Liver (tissue), 9 donors: ENCODE measurements around the gene ARHGAP40. TPM values are rescaled to one million over a fixed set of nuclear protein-coding genes. Genes with fewer than 3 reads are reported as not detected.

ENCODE experiments used
- DNase-seq: peaks from one replicate; pipeline ENCODE4 v3.0.0-alpha.2; 2017; ENCODE audit warnings: low spot score
- H3K27ac ChIP-seq, 2 donors: one replicate each; pipeline ENCODE4 v1.7.0; 2013; ENCODE audit warnings: inconsistent platforms in 2 of 2, low read length in 2 of 2, control low read depth in 1 of 2, low read depth in 1 of 2, mild to moderate bottlenecking in 1 of 2
- H3K27me3 ChIP-seq, 4 donors: one replicate each; pipeline versions ENCODE4 v1.6.1 to v1.7.0; 2013; ENCODE audit warnings: low read length in 3 of 4, inconsistent platforms in 1 of 4, mild to moderate bottlenecking in 1 of 4, moderate library complexity in 1 of 4; ENCODE audit not compliant: control insufficient read depth in 4 of 4, insufficient read depth in 4 of 4
- H3K36me3 ChIP-seq, 4 donors: one replicate each; pipeline versions ENCODE4 v1.6.1 to v1.7.0; 2013; ENCODE audit warnings: low read length in 3 of 4, mild to moderate bottlenecking in 3 of 4, low read depth in 1 of 4, moderate library complexity in 1 of 4; ENCODE audit not compliant: control insufficient read depth in 4 of 4, insufficient read depth in 3 of 4
- H3K4me1 ChIP-seq, 4 donors: one replicate each; pipeline versions ENCODE4 v1.6.1 to v1.7.0; 2013; ENCODE audit warnings: low read length in 3 of 4, mild to moderate bottlenecking in 3 of 4, moderate library complexity in 1 of 4; ENCODE audit not compliant: control insufficient read depth in 4 of 4, insufficient read depth in 4 of 4
- H3K4me3 ChIP-seq, 3 donors: one replicate each; pipeline versions ENCODE4 v1.6.1 to v1.7.0; 2013; ENCODE audit warnings: low read length in 3 of 3, control low read depth in 1 of 3, low read depth in 1 of 3, mild to moderate bottlenecking in 1 of 3
- H3K9ac ChIP-seq, 2 donors: one replicate each; pipeline ENCODE4 v1.7.0; 2013; ENCODE audit warnings: low read length in 2 of 2, mild to moderate bottlenecking in 2 of 2, moderate library complexity in 2 of 2, control low read depth in 1 of 2, low read depth in 1 of 2
- H3K9me3 ChIP-seq, 4 donors: one replicate each; pipeline versions ENCODE4 v1.6.1 to v1.7.0; 2013; ENCODE audit warnings: low read length in 3 of 4; ENCODE audit not compliant: control insufficient read depth in 4 of 4
- ATF3 ChIP-seq: IDR thresholded peaks from 2 replicates; pipeline ENCODE4 v1.6.1; 2016; ENCODE audit warnings: antibody characterized with exemption
- EGR1 ChIP-seq, 2 donors: IDR thresholded peaks; 2 replicates each; pipeline ENCODE4 v1.6.1; 2016 to 2018; ENCODE audit warnings: antibody characterized with exemption in 2 of 2, low read depth in 2 of 2
- FOXA1 ChIP-seq: IDR thresholded peaks from 2 replicates; pipeline ENCODE4 v1.6.1; 2016; ENCODE audit warnings: antibody characterized with exemption
- FOXA2 ChIP-seq: IDR thresholded peaks from 2 replicates; pipeline ENCODE4 v1.6.1; 2016; ENCODE audit warnings: antibody characterized with exemption
- GABPA ChIP-seq, 2 donors: IDR thresholded peaks in 1 of 2; conservative IDR thresholded peaks in 1 of 2; 2 replicates each; pipeline ENCODE4 v1.6.1; 2016; ENCODE audit warnings: antibody characterized with exemption in 2 of 2, mild to moderate bottlenecking in 1 of 2, moderate library complexity in 1 of 2
- HNF4A ChIP-seq, 2 donors: conservative IDR thresholded peaks; 2 replicates each; pipeline ENCODE4 v1.6.1; 2016; ENCODE audit warnings: antibody characterized with exemption in 2 of 2, mild to moderate bottlenecking in 2 of 2
- JUND ChIP-seq, 2 donors: IDR thresholded peaks; 2 replicates each; pipeline ENCODE4 v1.6.1; 2016; ENCODE audit warnings: antibody characterized with exemption in 2 of 2
- MAX ChIP-seq: IDR thresholded peaks from 2 replicates; pipeline ENCODE4 v1.6.1; 2016; ENCODE audit warnings: antibody characterized with exemption
- NR2F2 ChIP-seq: IDR thresholded peaks from 2 replicates; pipeline ENCODE4 v1.6.1; 2016; ENCODE audit warnings: antibody characterized with exemption
- RAD21 ChIP-seq, 2 donors: IDR thresholded peaks; 2 replicates each; pipeline ENCODE4 v1.6.1; 2016; ENCODE audit warnings: antibody characterized with exemption in 2 of 2, mild to moderate bottlenecking in 2 of 2
- RXRA ChIP-seq, 2 donors: IDR thresholded peaks; 2 replicates each; pipeline ENCODE4 v1.6.1; 2017 to 2018; ENCODE audit warnings: antibody characterized with exemption in 2 of 2, mild to moderate bottlenecking in 1 of 2
- SP1 ChIP-seq: IDR thresholded peaks from 2 replicates; pipeline ENCODE4 v1.6.1; 2018; ENCODE audit warnings: antibody characterized with exemption, mild to moderate bottlenecking
- TAF1 ChIP-seq: conservative IDR thresholded peaks from 2 replicates; pipeline ENCODE4 v1.6.1; 2016; ENCODE audit warnings: antibody characterized with exemption, mild to moderate bottlenecking
- YY1 ChIP-seq: IDR thresholded peaks from 2 replicates; pipeline ENCODE4 v1.6.1; 2016; ENCODE audit warnings: antibody characterized with exemption, mild to moderate bottlenecking
- WGBS: extraction: QIAGEN DNeasy Blood & Tissue Kit; methylation state at CpG from one replicate; pipeline ENCODE4 v1.1.7; 2013; 5-methylcytosine and 5-hydroxymethylcytosine counted together
- polyA plus RNA-seq, 2 donors: library from polyadenylated mRNA; stranded (reverse) in 1 of 2; unstranded in 1 of 2; fragments of 200-250 nt in 1 of 2; fragments of >200 nt in 1 of 2; fragmentation: Nextera tagmentation in 1 of 2; extraction: Ambion mirVana in 1 of 2; gene quantifications; one replicate each; pipeline versions ENCODE4 v1.2.1 to v1.2.3, GENCODE V29; 2013 to 2015
- total RNA-seq, 2 donors: library from RNA; depleted of rRNA; stranded (reverse); fragments of >200 nt; gene quantifications; one replicate each; pipeline ENCODE4 v1.2.3, GENCODE V29; 2014
- TF ChIP-seq, protein P1 (sequence below): fragments of 150-350 bp; IDR thresholded peaks from 2 replicates; pipeline ENCODE4 v1.5.1; 2017; ENCODE audit warnings: improper control_type of control experiment, low read depth, low read length; ENCODE audit not compliant: missing input control
- TF ChIP-seq, protein P2 (sequence below): IDR thresholded peaks from 2 replicates; pipeline ENCODE4 v1.6.1; 2016; ENCODE audit warnings: antibody characterized with exemption, mild to moderate bottlenecking
- donor health status: healthy.
- donor health status: healthy.
- donor health status: healthy.
- donor health status: healthy.
- donor health status: healthy.

ARHGAP40 gene
- total and polyA plus RNA-seq, 4 donors, result 0.08 TPM; not detected in 3

GRCh38 chr20:38670786-38671185 lies 69.2 kb downstream of the ARHGAP40 start (continued):
- TF ChIP-seq MAX (no peak), HNF4A (conservative IDR thresholded peaks at IDR 0.05) (no peak)
- TF ChIP-seq, protein P1, sequence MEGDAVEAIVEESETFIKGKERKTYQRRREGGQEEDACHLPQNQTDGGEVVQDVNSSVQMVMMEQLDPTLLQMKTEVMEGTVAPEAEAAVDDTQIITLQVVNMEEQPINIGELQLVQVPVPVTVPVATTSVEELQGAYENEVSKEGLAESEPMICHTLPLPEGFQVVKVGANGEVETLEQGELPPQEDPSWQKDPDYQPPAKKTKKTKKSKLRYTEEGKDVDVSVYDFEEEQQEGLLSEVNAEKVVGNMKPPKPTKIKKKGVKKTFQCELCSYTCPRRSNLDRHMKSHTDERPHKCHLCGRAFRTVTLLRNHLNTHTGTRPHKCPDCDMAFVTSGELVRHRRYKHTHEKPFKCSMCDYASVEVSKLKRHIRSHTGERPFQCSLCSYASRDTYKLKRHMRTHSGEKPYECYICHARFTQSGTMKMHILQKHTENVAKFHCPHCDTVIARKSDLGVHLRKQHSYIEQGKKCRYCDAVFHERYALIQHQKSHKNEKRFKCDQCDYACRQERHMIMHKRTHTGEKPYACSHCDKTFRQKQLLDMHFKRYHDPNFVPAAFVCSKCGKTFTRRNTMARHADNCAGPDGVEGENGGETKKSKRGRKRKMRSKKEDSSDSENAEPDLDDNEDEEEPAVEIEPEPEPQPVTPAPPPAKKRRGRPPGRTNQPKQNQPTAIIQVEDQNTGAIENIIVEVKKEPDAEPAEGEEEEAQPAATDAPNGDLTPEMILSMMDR, result no peak

DNA sequence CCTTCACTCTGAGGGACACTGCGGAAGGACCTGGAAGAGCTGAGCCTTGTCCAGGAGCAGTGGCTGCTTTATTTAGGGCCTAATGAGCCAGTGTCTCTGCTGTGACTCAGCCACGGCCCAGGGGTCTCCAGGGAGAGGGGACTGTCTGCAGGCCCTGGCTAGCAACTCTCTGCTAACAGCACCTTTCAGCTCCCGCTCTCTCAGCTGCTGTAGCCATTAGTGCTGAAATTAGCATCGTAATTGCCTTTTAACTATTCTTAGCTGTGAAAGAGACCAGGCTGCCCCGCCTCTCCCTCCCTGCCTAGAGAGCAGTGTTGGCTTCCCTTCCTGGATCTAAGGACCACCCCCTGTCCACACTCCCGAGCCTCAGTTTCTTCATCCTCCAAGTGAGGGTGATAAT lies 69.6 kb downstream of the ARHGAP40 start:
- Histone ChIP-seq H3K27ac (no peak overlapping the region), H3K4me1 (peaks cover 0 to 8% (median 4%) of the 10 kb centered on the region in 4 donors), H3K4me3 (no peak overlapping the region), H3K9ac (no peak overlapping the region), H3K9me3 (no peaks in the 10 kb centered on the region), H3K27me3 (peaks cover 0 to 7% (median 2%) of the 10 kb centered on the region in 4 donors), H3K36me3 (no peaks in the 10 kb centered on the region)
- 41% methylated on average over 6 of the region's 6 CpGs for WGBS
- TF ChIP-seq JUND (IDR thresholded peaks at IDR 0.05), result no peak
- TF ChIP-seq FOXA1, result no peak
- no peak for TF ChIP-seq RAD21 (IDR thresholded peaks at IDR 0.05)
- TF ChIP-seq ATF3, result no peak
- TF ChIP-seq HNF4A (conservative IDR thresholded peaks at IDR 0.05), result no peak
- TF ChIP-seq FOXA2, result no peak
- no peak for DNase-seq

GRCh38 chr20:38671701-38672292 lies 70.2 kb downstream of the ARHGAP40 start:
- Histone ChIP-seq H3K27me3 (peaks cover 0 to 7% (median 2%) of the 10 kb centered on the region in 4 donors), H3K4me1 (peaks cover 0 to 8% (median 4%) of the 10 kb centered on the region in 4 donors), H3K36me3 (no peaks in the 10 kb centered on the region), H3K9me3 (no peaks in the 10 kb centered on the region), H3K4me3 (no peak overlapping the region), H3K9ac (no peak overlapping the region), H3K27ac (no peak overlapping the region)
- no peak for TF ChIP-seq NR2F2
- no peak for TF ChIP-seq ATF3
- TF ChIP-seq GABPA (IDR thresholded peaks at IDR 0.05 in 1 of 2, conservative IDR thresholded peaks at IDR 0.05 in 1 of 2), result no peak
- no peak for TF ChIP-seq EGR1 (IDR thresholded peaks at IDR 0.05; ENCODE audit: low read depth in 2 of 2)
- WGBS, result 56% methylated on average over 4 of the region's 4 CpGs
- no peak for DNase-seq

DNA sequence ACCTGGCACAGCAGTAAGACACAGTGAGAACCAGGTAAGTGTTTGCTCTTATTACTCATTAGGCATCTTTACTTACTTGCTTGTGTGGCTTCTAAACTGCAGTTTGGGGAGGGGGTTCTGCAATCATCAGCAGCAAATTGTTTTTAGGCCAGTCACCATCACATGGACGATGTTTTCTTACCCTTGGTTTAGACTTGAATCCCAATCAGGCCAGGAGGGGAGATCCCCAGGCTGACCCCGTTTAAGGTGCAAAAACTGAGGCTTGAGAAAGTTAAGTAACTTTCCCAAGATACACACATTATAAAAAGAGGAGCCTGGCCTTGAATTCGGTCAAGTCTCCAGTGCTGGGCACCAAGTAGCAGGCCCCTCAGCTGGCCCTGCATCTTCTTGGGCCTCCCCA lies 70.9 kb downstream of the ARHGAP40 start:
- Histone ChIP-seq H3K4me3 (no peak overlapping the region), H3K27me3 (peaks cover 0 to 7% (median 2%) of the 10 kb centered on the region in 4 donors), H3K27ac (no peak overlapping the region), H3K36me3 (no peaks in the 10 kb centered on the region), H3K9ac (no peak overlapping the region), H3K4me1 (peaks cover 0 to 8% (median 4%) of the 10 kb centered on the region in 4 donors), H3K9me3 (no peaks in the 10 kb centered on the region)
- DNase-seq, result no peak
- 56% methylated on average over 3 of the region's 3 CpGs for WGBS
- TF ChIP-seq TAF1 (no peak), NR2F2 (no peak), JUND (IDR thresholded peaks at IDR 0.05) (no peak), EGR1 (IDR thresholded peaks at IDR 0.05; ENCODE audit: low read depth in 2 of 2) (no peak), GABPA (IDR thresholded peaks at IDR 0.05 in 1 of 2, conservative IDR thresholded peaks at IDR 0.05 in 1 of 2) (no peak), SP1 (no peak), YY1 (no peak), MAX (no peak), RXRA (IDR thresholded peaks at IDR 0.05) (no peak), FOXA1 (no peak)
- TF ChIP-seq, protein P1, result no peak
- TF ChIP-seq, protein P2, sequence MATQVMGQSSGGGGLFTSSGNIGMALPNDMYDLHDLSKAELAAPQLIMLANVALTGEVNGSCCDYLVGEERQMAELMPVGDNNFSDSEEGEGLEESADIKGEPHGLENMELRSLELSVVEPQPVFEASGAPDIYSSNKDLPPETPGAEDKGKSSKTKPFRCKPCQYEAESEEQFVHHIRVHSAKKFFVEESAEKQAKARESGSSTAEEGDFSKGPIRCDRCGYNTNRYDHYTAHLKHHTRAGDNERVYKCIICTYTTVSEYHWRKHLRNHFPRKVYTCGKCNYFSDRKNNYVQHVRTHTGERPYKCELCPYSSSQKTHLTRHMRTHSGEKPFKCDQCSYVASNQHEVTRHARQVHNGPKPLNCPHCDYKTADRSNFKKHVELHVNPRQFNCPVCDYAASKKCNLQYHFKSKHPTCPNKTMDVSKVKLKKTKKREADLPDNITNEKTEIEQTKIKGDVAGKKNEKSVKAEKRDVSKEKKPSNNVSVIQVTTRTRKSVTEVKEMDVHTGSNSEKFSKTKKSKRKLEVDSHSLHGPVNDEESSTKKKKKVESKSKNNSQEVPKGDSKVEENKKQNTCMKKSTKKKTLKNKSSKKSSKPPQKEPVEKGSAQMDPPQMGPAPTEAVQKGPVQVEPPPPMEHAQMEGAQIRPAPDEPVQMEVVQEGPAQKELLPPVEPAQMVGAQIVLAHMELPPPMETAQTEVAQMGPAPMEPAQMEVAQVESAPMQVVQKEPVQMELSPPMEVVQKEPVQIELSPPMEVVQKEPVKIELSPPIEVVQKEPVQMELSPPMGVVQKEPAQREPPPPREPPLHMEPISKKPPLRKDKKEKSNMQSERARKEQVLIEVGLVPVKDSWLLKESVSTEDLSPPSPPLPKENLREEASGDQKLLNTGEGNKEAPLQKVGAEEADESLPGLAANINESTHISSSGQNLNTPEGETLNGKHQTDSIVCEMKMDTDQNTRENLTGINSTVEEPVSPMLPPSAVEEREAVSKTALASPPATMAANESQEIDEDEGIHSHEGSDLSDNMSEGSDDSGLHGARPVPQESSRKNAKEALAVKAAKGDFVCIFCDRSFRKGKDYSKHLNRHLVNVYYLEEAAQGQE, result no peak
